Cardiac fibroblast (primary cell): ENCODE results near the gene GRIN2A.

ENCODE experiments used
- DNase-seq, 2 donors: peaks; one replicate each; pipeline versions ENCODE4 v3.0.0 to v3.0.0-alpha.2; 2010; ENCODE audit warnings: low read depth in 2 of 2
- H3K4me3 ChIP-seq, 2 donors: replicated peaks in 1 of 2; 1 replicate in 1 of 2; 2 replicates in 1 of 2; pipeline ENCODE4 v1.5.1; 2011; ENCODE audit warnings: low read depth in 2 of 2, low read length in 2 of 2, mild to moderate bottlenecking in 2 of 2, moderate library complexity in 1 of 2
- TF ChIP-seq, protein P1 (sequence below): IDR thresholded peaks from one replicate; pipeline ENCODE4 v1.5.1; 2011; ENCODE audit warnings: low read depth, mild to moderate bottlenecking, low read length, inconsistent platforms

The GRIN2A gene

DNA sequence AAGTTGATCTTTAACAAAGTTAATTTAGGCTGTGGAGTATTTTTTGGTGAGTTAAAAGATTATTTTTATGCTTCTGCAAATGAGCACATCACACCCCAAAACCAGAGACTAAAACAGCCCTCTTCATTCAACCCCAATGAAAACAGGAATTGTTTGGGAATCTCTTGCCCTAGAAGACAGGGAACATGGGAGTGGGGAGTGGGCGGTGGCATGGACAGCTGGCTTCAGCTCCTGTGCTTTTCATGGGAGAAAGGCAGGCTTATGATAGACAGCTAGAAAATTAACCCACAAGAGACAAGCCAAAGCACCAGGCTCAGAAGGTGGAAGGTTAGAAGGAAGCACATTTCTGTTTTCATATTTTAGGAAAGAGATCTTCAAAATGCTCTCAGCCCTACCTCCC is 19.2 kb downstream of the GRIN2A start:
- no peak overlapping the region for H3K4me3 ChIP-seq
- TF ChIP-seq, protein P1, sequence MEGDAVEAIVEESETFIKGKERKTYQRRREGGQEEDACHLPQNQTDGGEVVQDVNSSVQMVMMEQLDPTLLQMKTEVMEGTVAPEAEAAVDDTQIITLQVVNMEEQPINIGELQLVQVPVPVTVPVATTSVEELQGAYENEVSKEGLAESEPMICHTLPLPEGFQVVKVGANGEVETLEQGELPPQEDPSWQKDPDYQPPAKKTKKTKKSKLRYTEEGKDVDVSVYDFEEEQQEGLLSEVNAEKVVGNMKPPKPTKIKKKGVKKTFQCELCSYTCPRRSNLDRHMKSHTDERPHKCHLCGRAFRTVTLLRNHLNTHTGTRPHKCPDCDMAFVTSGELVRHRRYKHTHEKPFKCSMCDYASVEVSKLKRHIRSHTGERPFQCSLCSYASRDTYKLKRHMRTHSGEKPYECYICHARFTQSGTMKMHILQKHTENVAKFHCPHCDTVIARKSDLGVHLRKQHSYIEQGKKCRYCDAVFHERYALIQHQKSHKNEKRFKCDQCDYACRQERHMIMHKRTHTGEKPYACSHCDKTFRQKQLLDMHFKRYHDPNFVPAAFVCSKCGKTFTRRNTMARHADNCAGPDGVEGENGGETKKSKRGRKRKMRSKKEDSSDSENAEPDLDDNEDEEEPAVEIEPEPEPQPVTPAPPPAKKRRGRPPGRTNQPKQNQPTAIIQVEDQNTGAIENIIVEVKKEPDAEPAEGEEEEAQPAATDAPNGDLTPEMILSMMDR: no peak
- DNase-seq: no peak

DNA sequence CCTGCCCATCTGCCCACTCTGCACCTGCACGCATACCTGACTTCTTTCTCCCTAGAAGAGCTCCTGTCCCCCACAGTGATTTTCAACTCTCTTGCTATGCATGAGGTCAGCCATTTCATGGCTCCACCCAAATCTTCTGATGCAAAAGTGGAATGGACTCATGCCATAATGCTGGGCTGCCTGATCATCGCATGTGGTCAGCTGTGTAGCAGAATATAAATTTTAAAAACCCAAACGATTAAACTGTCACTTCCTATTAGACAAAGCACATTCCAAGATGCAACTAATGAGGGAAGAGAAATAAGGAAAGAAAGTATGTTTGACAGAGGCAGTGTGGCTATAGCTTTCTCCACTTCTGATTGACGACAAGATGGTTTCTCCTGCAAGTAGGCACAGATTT is 26.1 kb downstream of the GRIN2A start:
- no peak for DNase-seq
- TF ChIP-seq, protein P1: no peak
- no peak overlapping the region for H3K4me3 ChIP-seq

DNA sequence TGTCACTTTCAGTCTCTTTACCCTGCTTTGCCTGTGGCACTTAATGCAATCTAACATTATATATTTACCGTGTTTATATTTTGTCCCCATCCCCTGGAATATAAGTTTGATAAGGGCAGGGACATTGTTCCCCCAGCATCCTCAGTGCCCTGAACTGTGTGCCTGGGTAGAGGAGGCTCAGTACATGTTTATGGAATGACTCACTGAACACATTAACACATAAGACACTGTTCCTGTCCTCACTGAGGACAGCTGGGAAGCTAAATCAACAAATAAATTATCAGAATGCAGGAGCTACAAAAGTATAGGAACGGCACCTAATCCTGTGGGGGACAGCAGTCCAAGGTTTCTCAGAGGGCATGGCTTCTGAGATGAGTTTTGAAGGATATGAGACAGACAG is 27.8 kb downstream of the GRIN2A start:
- TF ChIP-seq, protein P1: no peak
- H3K4me3 ChIP-seq: no peak overlapping the region

DNA sequence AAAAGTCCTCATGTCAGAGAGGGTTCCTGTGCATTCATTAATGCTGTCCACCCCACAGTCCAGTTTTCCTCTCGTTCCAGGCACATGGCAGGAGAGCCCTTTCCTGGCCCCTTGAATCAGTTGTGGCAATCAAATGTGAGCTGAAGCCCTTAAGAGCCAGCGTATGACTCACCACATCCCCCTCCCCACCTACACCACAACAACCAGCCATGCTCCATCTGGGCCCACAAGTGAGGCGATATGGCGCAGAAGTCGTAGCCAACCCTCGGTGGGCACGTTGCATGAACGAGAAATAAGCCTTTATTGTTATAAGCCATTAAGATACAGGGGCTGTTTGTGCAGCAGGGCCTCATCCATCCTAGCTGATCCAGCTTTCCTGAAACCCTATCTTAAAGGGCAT is 28.2 kb downstream of the GRIN2A start:
- TF ChIP-seq, protein P1: no peak
- DNase-seq: no peak
- no peak overlapping the region for H3K4me3 ChIP-seq

More for the DNA sequence above, 27.8 kb downstream of the GRIN2A start:
- no peak for DNase-seq

DNA sequence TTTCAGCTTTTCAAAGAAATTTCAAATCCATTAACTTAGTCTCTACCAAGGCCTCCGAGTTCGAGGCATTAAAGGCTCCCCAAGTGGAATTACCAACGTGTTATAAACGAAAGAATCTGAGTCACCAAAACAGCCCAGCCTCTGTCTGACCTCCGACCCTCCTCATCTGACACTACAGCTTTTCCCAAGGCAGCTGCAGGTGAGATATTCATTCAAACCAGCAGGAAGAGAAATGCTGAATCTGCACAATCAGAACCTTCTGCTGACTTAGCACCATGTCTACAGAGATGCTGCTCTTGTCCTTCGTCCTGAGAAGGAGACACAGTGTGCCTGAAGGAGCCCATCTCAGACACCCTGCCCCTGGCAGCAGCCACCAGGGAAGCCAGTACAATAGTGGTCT is 30.5 kb downstream of the GRIN2A start:
- no peak for DNase-seq
- no peak overlapping the region for H3K4me3 ChIP-seq
- TF ChIP-seq, protein P1: no peak

DNA sequence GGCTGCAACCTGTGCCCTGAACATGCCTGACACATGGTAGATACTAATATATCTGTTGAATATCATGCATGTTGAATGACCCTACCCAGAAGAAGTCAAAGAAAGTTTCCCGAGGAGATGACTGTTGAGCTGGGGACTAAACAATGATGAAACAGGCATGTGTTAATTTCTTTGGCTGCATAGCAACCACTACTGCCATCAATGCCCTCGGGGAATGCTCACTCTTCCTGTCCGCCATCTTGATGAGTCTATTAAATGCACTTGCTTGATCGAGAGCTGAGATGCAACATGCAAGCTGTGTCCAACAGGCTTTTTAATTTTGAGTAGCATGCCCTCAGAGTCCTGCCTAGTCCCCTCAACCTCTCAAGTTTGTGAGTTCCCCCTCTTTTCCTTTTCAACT is 31.3 kb downstream of the GRIN2A start:
- peak in 1 of 2 donors; percentile 2 for DNase-seq
- TF ChIP-seq, protein P1: no peak
- no peak overlapping the region for H3K4me3 ChIP-seq

DNA sequence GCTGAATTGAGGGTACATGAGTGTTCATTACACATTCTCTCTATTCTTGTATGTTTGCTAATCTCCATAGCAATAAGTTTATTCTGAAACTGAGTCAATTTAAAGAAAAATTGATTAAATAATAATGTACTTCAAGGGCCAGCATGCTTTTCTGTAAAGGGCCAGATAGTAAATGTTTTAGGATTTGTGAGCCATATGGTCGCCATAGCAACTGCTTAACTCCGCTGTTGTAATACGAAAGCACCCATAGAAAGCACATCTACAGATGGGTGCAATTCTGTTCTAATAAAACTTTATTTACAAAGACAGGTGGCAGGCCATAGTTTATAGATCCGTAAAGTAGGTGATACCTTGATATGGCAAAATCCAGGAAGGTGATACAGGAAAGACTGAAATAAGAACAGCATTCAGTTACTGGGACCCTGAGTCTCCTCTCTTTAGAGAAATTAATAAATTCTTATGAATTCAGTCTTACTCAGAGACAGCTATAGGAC is 36.6 kb downstream of the GRIN2A start:
- no peak for DNase-seq
- TF ChIP-seq, protein P1: no peak
- no peak overlapping the region for H3K4me3 ChIP-seq
